Keratinocyte (primary cell): Measurements from ENCODE around the gene RAD9A.

ENCODE experiments used
- CTCF ChIP-seq, 3 experiments: IDR thresholded peaks in 1 of 3; conservative IDR thresholded peaks in 1 of 3; optimal IDR thresholded peaks in 1 of 3; 2 replicates in 2 of 3; 3 replicates in 1 of 3; pipeline versions ENCODE3 to v1.5.1; 2011; ENCODE audit warnings: low read length in 3 of 3, mild to moderate bottlenecking in 3 of 3, moderate library complexity in 2 of 3, control low read depth in 1 of 3, inconsistent platforms in 1 of 3; ENCODE audit not compliant: insufficient read depth in 2 of 3; ENCODE audit errors: extremely low read depth in 1 of 3
- EZH2 ChIP-seq: IDR thresholded peaks from one replicate; pipeline ENCODE4 v1.6.1; 2012; ENCODE audit warnings: inconsistent platforms, mild to moderate bottlenecking, low read length, moderate library complexity

GRCh38 chr11:67437809-67438157, 46.0 kb downstream of the RAD9A start:
- no peak for TF ChIP-seq CTCF (optimal IDR thresholded peaks at IDR 0.05 in 1 of 3, IDR thresholded peaks at IDR 0.05 in 1 of 3, conservative IDR thresholded peaks at IDR 0.05 in 1 of 3; ENCODE audit: extremely low read depth in 1 of 3, insufficient read depth in 2 of 3, low read length in 3 of 3)
- TF ChIP-seq EZH2: no peak
